GM18951 (cell line): Measurements from ENCODE around the gene BTN2A1.
"Not testable (repeated sequence)": the region's sequence is repeated elsewhere in the genome, so short reads cannot be mapped to it uniquely, and the experiment has no call there.

Source experiments
- POLR2A ChIP-seq: IDR thresholded peaks from 4 replicates; pipeline ENCODE4 v1.6.1; 2011; ENCODE audit warnings: mild to moderate bottlenecking; ENCODE audit not compliant: insufficient read length, insufficient read depth; ENCODE audit errors: extremely low read depth
- in situ Hi-C: fragments of 300-500 bp; cut with MboI; formaldehyde crosslinking; loops from one replicate; pipeline ENCODE4 v1.12.0; 2022; ENCODE audit warnings: low sequenced_read_pairs, mixed read lengths, inconsistent platforms; ENCODE audit not compliant: unreplicated experiment

BTN2A1 gene

DNA sequence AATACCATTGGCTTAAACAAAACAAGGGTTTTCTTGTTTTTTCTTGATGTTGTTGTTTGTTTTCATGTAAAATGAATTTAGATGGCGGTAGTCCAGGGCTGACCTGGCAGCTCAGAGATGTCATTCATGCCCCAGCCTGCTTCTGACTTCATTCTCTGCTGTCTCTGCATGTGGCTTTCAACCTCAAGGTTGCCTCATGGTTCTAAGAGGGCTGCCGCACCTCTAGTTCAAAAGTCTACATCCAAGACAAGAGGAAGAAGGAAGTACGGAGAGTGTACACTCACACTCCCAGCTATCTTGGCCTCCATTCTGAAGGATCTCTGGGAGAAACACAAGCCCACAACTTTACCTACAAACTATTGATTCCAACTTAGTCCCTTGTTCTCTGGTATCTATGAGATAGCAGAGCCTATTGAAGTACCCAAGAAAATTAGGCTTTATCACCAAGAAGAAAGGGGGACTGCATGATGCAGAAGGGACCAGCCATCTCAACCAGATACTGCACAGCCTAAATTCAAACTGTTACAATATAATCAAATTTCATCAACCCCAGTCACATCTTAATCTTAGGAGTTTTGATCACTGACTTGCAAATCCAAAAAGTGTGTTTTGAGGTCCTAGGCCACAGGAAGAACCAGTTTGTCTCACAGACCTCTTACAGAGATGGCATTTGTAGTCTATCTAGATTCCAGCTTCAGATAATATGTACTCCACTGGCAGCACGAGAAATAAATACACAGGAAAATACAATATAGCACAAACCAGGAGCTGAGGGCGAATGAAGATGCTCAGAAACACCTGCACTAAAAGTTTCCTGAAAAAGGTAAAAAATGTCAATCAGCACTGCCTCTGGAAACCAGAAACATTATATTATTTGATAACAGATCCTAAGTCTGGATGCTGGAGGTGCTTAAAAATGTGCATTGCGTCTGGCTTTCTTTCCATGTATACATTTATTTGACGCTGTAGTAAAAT is 18.3 kb upstream of the BTN2A1 start:
- TF ChIP-seq POLR2A, result no peak
- in situ Hi-C loops, result no loop called here

DNA sequence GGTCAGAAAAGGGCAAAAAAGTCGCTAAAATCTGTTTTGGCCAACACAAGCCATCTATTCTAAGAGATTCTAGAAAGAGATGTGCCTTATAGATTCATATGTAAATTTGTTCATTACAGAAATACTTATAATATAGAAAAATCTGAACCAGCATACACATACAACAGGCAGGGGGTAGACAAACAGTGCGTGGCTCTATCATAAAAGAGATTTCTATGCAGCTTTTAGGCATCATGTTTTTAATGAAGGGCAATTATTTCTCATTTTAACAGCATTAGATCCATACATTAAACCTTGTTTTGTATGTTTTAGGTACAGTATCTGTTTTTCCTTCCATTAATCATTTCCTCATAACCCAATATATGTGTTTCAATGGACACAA is 16.8 kb upstream of the BTN2A1 start:
- TF ChIP-seq POLR2A, result no peak
- in situ Hi-C loops, result no loop called here

DNA sequence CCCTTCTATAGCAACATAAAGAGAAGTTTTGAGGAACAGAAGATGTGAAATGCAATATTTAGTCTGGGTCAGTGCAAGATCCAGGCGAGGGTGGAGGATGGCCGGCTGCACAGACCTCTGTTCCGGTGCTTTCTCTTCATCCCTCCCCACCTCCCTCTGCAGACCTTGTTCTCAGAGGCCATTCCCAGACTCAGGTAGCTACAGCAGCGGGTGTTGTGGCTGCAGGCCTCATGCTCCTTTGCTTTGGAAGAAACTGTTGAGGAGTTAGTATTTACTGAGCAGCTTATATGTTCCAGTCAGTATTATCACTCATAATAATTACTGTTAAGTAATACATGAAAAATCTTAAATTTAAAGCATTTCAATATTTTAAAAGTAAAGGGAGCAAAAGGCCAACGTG is 15.8 kb upstream of the BTN2A1 start:
- in situ Hi-C loops, result no loop called here

DNA sequence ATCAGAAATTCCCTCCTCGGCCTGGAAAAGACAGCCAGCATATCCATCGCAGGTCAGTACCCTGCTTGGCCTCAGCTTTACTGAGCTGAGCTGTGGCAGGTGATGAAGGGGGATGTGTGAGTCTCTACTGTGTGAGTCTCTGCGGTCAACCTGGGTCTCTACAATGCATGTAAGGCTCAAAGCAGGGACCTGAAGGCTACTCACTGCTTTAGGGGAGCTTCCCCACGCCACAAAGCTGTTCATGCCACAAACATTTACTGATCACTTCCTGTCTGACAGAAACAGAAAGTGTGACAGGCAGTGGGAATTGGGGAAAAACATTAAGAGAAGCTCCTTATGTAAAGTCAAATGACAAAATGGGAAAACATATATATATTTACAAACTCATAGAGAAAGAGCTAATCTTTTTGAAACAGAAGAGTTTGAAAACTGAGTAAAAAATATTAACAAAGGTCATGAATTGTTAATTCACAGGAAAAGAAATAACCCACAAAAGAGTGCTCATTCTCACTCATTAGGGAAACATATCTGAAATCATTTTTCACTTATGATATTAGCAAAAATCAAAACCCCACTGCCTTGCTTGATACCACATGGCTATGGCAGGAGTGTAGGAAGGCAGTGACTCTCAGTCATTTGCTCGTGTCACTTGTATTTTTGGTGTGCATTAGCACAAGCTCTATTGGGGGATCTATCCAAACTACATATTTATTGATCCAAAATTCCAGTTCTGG is 11.7 kb upstream of the BTN2A1 start:
- in situ Hi-C loops, result no loop called here
- TF ChIP-seq POLR2A, result no peak

More for the DNA sequence above, 15.8 kb upstream of the BTN2A1 start:
- no peak for TF ChIP-seq POLR2A

DNA sequence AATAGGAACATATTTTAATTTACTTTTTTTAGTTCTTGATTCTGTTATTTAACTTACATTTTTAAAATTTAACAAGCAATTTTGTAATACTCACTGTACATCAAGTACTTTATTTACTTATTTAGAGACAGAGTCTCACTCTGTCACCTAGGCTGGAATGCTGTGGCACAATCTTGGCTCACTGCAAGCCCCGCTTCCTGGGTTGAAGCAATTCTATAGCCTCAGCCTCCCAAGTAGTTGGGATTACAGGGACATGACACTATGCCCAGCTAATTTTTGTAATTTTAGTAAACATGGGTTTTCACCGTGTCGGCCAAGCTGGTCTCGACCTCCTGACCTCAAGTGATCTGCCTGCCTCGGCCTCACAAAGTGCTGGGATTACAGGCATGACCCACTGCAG is 10.5 kb upstream of the BTN2A1 start:
- in situ Hi-C loops, result no loop called here

DNA sequence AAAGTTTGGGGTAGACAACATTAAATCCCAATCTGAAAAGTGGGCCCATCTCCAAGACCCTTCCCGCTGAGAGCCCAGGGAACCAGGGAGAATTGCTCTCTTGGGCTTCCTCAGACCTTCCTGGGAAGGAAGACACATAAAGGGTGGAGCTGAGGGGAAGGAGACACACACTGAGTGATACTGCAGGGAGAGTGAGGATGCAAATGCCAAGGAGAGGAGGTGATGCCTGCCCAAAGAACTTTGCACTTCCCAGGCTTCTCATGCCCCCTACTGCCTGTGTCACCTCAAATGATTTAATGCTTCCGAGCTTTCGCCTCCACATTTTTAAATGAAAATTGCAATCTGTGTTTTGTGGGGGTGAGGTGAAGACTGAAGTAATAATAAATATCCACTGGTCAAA is 7.5 kb upstream of the BTN2A1 start:
- in situ Hi-C loops, result no loop called here
- no peak for TF ChIP-seq POLR2A

More for the DNA sequence above, 10.5 kb upstream of the BTN2A1 start:
- no peak for TF ChIP-seq POLR2A

DNA sequence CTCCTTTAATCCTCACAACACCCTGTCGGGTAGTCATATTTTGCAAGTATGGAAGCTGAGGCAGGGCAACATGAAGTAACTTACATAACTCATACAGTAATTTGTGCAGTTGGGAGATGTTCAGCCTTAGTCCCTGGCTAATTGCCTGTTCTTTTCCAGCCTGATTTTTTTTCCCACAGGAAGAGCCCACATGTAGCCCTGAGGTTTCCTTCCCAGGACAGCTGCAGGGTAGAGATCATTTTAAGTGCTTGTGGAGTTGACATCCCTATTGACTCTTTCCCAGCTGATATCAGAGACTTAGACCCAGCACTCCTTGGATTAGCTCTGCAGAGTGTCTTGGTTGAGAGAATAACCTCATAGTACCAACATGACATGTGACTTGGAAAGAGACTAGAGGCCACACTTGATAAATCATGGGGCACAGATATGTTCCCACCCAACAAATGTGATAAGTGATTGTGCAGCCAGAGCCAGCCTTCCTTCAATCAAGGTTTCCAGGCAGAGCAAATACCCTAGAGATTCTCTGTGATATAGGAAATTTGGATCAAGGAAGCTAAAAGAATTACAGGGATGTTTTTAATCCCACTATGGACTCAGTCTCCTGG is 5.0 kb upstream of the BTN2A1 start:
- in situ Hi-C loops, result no loop called here
- no peak for TF ChIP-seq POLR2A

DNA sequence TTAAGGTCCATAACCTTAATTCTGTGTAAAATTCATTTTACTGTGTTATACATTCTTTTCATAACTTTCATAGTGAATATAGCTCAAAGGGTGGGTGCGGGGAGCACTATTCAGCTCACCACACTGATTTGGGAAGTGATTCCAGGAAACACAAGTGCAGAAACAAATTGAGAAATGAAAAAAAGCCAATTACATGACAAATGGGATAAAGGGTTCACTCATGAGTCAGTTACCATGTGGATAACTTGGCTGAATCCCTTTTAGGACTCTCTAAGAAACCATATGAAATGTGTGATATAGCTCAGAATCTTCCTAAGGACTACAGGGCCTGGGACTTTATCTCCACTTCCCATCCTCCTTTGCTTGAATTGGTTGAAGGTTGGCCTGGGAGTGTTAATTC is 3.1 kb upstream of the BTN2A1 start:
- in situ Hi-C loops, result no loop called here

DNA sequence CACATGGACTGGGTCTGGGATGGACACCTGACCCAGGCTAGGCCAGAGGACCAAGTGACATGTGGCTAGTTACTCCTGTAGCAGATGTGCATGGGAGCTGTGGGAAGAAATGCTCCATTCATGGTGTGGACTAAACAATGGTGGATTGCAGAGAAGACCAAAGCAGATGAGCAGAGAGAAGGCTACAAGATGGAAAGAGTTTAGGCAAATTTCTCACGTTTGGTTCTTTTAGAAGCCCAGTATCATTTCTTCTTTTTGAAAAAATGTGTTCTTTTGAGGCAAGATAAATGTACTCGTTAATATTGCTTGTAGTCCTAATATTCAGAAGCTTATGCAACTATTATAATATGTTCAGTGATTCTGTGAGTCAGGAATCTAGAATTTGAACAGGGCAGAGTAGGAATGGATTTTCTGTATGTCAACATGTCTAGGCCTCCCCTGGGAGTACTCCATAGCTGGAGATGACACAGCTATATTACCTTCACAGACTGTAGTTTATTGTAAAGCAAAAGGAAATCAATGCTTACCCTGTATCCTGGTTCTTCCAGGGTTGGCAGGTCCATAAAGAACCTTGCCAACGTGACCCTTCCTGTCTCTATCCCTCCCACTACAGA is 2.3 kb upstream of the BTN2A1 start:
- in situ Hi-C loops, result no loop called here
- TF ChIP-seq POLR2A, result no peak

More for the DNA sequence above, 3.1 kb upstream of the BTN2A1 start:
- TF ChIP-seq POLR2A, result no peak

DNA sequence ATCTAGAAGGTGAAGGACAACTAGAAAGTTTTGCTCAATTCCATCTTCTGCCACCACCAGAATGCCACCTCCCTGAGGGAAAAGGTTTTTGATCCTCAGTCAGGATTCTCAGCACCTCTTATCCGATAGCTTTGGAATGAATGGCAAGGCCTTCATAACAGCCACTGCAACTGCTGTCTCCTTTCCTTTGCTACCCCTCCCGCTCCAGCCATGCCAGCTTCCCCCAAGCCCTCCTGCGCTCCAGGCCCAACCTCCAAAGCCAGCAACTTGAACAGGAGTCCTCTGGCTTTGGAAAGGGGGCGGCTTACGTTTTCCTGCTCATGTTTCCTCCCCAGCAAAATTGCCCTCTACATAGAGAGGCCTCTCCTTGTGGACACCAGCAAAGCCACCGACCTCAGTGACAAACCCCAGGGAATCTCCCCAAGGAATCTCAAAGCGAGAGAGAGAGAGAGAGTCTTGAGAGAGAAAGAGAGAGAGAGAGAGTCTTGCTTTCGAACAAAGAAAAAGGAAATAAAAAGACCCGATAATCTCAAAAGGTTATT is 420 bp upstream of the BTN2A1 start:
- no peak for TF ChIP-seq POLR2A
- in situ Hi-C loops, result no loop called here

DNA sequence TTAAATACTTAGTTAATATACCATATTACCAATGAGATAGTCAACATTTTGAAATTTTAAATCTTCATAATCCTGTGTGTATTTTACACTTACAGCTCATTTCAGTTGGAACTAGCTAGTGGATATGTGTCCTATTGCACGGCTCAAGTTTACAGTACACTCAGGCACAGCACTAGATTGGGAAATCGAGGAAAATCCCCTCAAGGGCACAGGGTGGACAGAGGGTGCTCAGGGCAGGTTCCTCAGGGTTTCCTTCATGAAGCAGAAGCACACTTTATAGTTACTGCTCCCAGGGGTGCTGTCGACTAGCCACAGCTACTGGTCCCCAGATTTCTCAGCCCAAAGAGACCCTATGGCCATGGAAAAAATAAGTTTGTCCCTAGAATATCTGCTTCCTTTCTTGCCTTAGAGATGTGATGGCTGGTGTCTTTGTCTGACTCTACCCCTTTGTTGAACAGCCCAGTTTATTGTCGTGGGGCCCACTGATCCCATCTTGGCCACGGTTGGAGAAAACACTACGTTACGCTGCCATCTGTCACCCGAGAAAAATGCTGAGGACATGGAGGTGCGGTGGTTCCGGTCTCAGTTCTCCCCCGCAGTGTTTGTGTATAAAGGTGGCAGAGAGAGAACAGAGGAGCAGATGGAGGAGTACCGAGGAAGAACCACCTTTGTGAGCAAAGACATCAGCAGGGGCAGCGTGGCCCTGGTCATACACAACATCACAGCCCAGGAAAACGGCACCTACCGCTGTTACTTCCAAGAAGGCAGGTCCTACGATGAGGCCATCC is 1.5 kb downstream of the BTN2A1 start:
- TF ChIP-seq POLR2A, result no peak
- in situ Hi-C loops, result no loop called here

DNA sequence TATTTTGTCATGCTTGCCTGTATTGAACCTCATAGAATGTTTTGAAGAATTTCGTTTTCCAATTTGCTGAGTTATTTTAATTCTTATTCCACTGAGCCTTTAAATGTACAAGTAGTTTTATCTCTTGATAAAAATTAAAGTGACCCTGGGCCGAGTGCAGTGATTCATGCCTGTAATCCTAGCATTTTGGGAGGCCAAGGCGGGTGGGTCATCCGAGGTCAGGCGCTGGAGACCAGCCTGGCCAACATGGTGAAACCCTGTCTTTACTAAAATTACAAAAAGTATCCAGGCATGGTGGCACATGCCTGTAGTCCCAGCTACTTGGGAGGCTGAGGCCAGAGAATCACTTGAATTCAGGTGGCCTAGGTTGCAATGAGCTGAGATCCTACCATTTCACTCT is 3.6 kb downstream of the BTN2A1 start:
- in situ Hi-C loops, result not testable (repeated sequence)
